Measurements from ENCODE around the gene GSTO2. TPM values are rescaled to one million over a fixed set of nuclear protein-coding genes. Genes with fewer than 3 reads are reported as not detected.

The GSTO2 gene
- total RNA-seq, 1 donor from 2014 or later, result 0.32 TPM

GRCh38 chr10:104300736-104301292 lies 31.8 kb downstream of the GSTO2 start:
- no peak for DNase-seq (ENCODE audit: low spot score)
- Mint-ChIP-seq H3K4me3 (ENCODE audit: unreplicated experiment) (peak overlapping the region; percentile 61), H3K27ac (ENCODE audit: unreplicated experiment) (peak overlapping the region; percentile 98), H3K27me3 (ENCODE audit: low read depth) (no peaks in the 10 kb centered on the region), H3K9me3 (ENCODE audit: low read depth) (peaks cover 5% of the 10 kb centered on the region), H3K36me3 (ENCODE audit: low read depth) (no peaks in the 10 kb centered on the region), H3K4me1 (ENCODE audit: low read depth) (peaks cover 42% of the 10 kb centered on the region)
- TF ChIP-seq CTCF (IDR thresholded peaks at IDR 0.05), result peak; percentile 49

- H3K4me3 Mint-ChIP-seq (ENCODE audit: unreplicated experiment), result no peak overlapping the region
- DNase-seq (ENCODE audit: low spot score), result no peak
- H3K27ac Mint-ChIP-seq (ENCODE audit: unreplicated experiment), result no peak overlapping the region
These were observed 33.1 kb downstream of the GSTO2 start for GRCh38 chr10:104301907-104302690.

DNA sequence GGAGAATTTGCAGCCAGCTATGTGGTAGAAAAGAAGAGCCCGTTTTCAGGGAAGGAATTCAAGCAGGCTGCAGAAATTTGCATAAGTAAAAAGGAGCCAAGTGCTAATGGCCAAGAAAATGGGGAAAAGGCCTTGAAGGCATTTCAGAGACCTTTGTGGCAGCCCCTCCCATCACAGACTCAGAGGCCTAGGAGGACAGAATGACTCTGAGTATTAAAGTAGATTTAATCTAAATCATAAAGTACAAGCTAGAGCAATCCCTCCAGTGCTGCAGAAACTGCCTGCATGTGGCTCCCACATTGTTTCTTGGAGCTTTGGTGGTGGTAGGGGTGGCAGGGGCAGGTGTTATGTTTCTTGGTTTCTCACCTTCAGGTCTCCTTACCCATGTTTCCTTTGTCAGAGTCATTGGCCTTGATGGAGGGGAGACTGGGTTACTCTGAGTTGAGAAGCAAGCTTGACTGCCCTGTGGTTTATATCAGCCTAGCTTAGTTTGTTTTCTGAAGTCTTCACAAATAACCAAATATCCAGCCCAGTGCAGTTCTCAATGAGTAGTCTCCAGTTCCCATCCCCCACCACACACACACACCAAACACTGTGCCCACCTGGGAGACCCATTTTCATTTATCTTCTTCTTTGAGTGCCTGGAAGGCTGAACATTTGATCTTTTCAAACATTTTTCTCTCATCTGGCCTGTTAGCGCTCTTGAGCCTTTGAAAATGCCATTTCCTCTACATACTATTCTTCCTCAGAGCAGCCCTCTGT lies 34.8 kb downstream of the GSTO2 start:
- peaks cover 5% of the 10 kb centered on the region for H3K9me3 Mint-ChIP-seq (ENCODE audit: low read depth)
- H3K4me1 Mint-ChIP-seq (ENCODE audit: low read depth), result peaks cover 54% of the 10 kb centered on the region
- no peak overlapping the region for H3K27ac Mint-ChIP-seq (ENCODE audit: unreplicated experiment)
- TF ChIP-seq CTCF (IDR thresholded peaks at IDR 0.05), result no peak
- DNase-seq (ENCODE audit: low spot score), result no peak
- no peaks in the 10 kb centered on the region for H3K27me3 Mint-ChIP-seq (ENCODE audit: low read depth)
- no peak overlapping the region for H3K4me3 Mint-ChIP-seq (ENCODE audit: unreplicated experiment)
- H3K36me3 Mint-ChIP-seq (ENCODE audit: low read depth), result no peaks in the 10 kb centered on the region

More at GRCh38 chr10:104301907-104302690, 33.1 kb downstream of the GSTO2 start:
- H3K9me3 Mint-ChIP-seq (ENCODE audit: low read depth), result peaks cover 5% of the 10 kb centered on the region
- no peaks in the 10 kb centered on the region for H3K36me3 Mint-ChIP-seq (ENCODE audit: low read depth)
- peak; percentile 30 for TF ChIP-seq CTCF (IDR thresholded peaks at IDR 0.05)
- H3K27me3 Mint-ChIP-seq (ENCODE audit: low read depth), result no peaks in the 10 kb centered on the region
- peaks cover 45% of the 10 kb centered on the region for H3K4me1 Mint-ChIP-seq (ENCODE audit: low read depth)

DNA sequence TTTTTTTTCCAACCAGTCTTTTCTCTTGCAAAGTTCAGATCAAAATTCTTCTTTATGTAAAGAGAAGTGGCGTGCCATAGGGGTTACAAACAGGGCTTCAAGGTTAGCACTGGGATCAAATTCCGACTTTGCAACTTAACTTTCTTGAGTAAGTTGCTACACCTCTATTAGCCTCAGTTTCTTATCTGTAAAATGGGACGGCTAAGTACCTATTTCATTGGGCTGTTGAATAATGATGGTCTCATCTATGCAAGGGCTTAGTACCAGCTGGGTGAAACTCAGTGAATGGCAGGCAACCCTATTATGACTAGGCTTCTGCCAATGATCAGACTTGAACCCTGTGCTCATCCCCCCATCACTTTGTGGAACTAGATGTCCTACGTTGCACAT lies 35.4 kb downstream of the GSTO2 start:
- H3K4me1 Mint-ChIP-seq (ENCODE audit: low read depth), result peaks cover 52% of the 10 kb centered on the region
- no peak for TF ChIP-seq CTCF (IDR thresholded peaks at IDR 0.05)
- no peaks in the 10 kb centered on the region for H3K27me3 Mint-ChIP-seq (ENCODE audit: low read depth)
- H3K36me3 Mint-ChIP-seq (ENCODE audit: low read depth), result no peaks in the 10 kb centered on the region
- DNase-seq (ENCODE audit: low spot score), result no peak
- H3K4me3 Mint-ChIP-seq (ENCODE audit: unreplicated experiment), result no peak overlapping the region
- H3K27ac Mint-ChIP-seq (ENCODE audit: unreplicated experiment), result no peak overlapping the region
- H3K9me3 Mint-ChIP-seq (ENCODE audit: low read depth), result peaks cover 5% of the 10 kb centered on the region

- H3K36me3 Mint-ChIP-seq (ENCODE audit: low read depth), result no peaks in the 10 kb centered on the region
- H3K27me3 Mint-ChIP-seq (ENCODE audit: low read depth), result no peaks in the 10 kb centered on the region
- no peak for TF ChIP-seq CTCF (IDR thresholded peaks at IDR 0.05)
- H3K4me1 Mint-ChIP-seq (ENCODE audit: low read depth), result peaks cover 52% of the 10 kb centered on the region
- H3K4me3 Mint-ChIP-seq (ENCODE audit: unreplicated experiment), result no peak overlapping the region
- no peak overlapping the region for H3K27ac Mint-ChIP-seq (ENCODE audit: unreplicated experiment)
- H3K9me3 Mint-ChIP-seq (ENCODE audit: low read depth), result peaks cover 5% of the 10 kb centered on the region
- no peak for DNase-seq (ENCODE audit: low spot score)
These were observed 35.9 kb downstream of the GSTO2 start for GRCh38 chr10:104304927-104305326.

Data from chondrocyte (in vitro differentiated cells).